Measurements from ENCODE around the gene ATAD3B.
"Not testable (repeated sequence)": the region's sequence is repeated elsewhere in the genome, so short reads cannot be mapped to it uniquely, and the experiment has no call there.

ATAD3B gene

DNA sequence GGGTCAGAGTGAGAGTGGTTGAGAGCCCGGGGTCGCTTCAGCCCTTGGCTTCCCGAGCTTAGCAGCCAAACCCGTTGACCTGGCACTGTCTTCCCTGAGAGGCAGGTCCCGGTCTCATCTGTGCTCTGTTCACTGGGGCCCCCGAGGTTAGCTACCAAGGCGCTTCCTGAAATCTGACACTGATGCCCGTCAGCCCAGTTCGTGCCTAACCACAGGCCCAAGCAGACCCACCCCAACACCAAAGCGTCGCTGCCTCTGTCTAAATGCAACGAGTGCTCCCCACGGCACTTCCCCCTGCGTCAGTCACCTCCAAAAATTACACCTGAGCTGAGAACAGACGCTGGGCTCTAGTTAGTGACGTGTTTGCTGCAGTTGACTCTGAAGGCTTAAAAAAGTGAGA is 42.8 kb downstream of the ATAD3B start:
- not testable (repeated sequence) for DNase-seq

DNA sequence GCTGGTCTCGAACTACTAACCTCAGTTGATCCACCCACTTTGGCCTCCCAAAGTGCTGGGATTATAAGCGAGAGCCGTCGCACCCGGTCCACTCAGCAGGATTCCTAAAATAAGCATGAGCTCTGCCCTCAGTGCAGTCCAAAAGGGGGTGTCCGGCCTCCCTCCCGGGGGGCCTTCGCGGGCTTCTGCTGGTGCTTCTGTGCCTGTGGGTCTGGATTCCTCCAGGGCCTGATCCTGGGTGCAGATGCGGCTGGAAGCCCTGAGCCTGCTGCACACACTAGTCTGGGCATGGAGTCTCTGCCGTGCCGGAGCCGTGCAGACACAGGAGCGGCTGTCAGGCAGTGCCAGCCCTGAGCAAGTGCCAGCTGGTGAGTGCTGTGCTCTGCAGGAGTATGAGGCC is 45.4 kb downstream of the ATAD3B start:
- DNase-seq, result not testable (repeated sequence)

DNA sequence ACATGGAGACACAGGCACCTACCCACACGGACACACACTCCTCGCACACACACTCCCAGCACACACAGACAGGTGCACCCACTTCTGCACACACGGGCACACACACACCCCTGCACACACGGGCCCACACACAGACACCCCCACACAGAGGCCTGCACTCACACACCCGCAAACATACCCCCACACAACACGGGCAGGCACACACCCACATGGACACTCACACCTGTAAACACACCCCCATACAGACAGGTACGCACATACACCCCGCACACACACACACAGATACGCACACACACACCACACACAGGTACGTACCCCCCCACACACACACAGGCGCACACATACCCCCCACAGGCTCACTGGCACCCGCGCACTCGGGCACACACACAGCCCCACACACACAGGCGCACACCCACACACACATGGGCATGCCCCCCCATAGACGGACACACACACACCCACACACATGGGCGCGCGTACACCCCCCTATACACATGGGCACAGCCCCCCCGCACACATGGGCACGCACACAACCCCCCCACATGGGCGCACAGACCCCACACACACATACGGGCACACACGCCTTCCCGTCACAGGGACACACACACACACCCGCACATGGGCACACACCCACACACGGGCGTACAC is 46.5 kb downstream of the ATAD3B start:
- no peak for DNase-seq

DNA sequence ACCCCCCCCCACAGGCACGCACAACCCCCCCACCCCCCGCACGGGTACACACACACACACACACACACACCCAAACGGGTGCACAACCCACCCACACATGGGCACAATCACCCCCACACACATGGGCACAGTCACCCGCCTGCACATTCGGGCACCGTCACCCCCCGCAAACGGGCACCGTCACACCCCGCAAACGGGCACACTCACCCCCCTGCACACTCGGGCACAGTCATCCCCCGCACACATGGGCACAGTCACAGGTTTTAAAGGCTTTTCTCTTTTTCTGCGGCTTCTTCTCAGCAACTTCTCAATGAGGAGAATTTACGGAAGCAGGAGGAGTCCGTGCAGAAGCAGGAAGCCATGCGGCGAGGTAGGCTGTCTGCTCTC is 47.0 kb downstream of the ATAD3B start:
- not testable (repeated sequence) for DNase-seq

DNA sequence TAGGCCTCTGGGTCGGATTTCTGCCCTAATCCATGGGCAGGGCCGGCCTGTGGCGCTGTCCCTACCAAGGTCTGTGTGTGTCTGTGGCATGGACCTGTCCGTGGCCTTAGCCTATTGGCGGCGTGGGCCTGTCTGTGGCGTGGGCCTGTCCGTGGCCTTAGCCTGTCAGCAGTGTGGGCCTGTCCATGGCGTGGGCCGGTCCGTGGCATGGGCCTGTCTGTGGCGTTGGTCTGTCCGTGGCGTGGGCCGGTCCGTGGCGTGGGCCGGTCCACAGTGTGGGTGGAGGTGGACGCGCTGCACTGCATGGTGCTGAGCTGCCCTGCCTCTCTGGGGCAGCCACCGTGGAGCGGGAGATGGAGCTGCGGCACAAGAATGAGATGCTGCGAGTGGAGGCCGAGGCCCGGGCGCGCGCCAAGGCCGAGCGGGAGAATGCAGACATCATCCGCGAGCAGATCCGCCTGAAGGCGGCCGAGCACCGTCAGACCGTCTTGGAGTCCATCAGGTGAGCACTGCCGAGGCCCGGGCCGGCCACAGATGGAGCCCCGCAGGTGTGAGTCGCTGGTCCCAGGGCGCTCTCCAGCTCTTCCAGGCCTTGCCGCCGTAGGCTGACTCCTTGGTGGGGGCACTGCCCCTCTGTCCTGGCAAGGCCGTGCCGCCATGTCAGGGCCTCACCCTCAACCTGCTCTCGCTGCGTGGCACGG is 48.4 kb downstream of the ATAD3B start:
- not testable (repeated sequence) for DNase-seq

DNA sequence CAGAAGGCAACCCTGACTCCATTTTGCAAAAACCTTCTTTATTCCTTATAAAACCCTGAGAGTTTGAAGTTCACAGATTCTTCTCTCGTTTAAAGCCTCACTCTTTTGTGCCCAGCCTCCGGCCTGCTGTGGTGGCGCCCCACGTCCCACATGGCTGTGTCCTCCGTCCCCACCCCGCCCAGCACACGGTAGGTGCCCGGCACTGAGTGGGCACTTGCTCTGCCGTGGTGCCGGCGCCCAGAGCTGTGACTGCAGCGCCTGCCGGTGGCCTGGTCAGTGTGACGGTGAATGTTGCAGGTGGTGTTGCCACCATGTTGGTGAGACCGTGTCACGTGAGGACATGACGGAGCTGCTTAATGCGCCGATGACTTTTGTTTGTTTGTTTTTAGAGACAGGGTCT is 49.8 kb downstream of the ATAD3B start:
- DNase-seq, result no peak

DNA sequence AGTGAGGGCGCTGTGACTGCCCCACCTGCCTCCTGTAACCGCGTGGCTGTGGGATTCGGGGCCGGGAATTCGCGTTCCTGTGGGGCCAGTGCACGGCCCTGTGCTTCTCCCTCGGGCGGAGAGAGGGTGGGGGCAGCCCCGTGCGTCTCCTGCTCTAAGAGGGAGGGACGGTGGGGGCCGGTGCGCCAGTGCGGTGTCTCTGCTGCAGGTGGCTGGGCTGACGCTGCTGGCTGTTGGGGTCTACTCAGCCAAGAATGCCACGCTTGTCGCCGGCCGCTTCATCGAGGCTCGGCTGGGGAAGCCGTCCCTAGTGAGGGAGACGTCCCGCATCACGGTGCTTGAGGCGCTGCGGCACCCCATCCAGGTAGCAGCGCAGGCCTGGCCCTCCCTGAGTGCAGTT is 51.0 kb downstream of the ATAD3B start:
- DNase-seq, result not testable (repeated sequence)

DNA sequence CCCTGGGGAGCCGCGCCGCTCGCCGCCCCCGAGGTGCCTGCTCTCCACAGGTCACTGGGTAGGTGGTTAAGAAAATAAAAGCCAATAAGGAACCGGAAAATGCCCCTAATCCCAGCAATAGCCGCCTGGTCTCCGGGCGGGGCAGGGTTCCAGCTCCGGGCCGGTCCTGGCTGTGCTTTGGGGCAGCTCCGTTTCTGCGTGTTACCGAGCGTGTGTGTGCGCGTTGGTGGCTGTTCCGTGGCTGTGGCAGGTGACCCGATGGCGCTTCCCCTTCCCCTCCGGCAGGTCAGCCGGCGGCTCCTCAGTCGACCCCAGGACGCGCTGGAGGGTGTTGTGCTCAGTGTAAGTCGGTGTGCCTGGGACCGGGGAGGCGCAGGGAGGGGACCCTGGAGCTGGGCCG is 51.7 kb downstream of the ATAD3B start:
- DNase-seq, result not testable (repeated sequence)

DNA sequence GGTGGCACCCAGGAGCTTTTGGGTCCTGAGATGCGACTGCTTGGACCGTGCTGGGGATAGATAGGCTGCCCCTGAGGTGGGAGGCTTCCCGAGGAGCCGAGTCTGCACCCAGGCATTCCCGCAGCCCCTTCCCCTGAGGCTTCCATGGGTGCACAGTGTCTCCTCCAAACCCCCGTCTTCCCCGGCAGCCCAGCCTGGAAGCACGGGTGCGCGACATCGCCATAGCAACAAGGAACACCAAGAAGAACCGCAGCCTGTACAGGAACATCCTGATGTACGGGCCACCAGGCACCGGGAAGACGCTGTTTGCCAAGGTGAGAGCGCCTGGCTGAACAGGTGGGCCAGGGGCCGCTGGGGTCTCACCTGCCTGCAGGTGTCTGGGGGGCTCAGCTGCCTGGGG is 52.1 kb downstream of the ATAD3B start:
- DNase-seq, result not testable (repeated sequence)

DNA sequence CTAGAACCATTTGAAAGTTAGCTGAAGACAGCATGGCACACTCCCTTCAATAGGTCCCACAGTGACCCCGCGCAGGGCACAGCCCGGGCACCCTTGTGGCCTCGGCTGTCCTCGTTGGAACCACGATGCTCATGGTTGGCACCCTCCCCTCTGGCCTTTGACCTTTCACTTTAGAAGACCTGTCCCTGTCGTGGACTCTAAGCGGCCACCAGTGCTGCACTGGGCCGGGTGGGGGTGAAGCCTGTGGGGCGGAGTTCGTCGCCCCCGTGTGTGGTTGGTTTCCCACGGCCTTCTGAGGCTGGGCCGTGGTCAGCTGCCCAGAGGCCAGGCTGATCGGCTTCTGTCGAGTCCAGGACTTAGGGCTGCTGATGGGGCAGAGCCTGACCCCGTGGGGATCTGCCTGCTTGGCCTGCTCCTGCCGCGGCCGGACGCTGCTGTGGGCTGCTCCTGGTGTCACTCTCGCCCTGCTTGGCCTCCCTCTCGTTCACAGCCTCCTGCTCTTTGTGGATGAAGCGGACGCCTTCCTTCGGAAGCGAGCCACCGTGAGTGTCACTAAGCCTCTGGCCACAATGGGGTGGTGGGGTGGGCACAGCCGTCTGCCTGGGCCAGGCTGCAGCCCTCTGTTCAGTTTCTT is 53.3 kb downstream of the ATAD3B start:
- not testable (repeated sequence) for DNase-seq

DNA sequence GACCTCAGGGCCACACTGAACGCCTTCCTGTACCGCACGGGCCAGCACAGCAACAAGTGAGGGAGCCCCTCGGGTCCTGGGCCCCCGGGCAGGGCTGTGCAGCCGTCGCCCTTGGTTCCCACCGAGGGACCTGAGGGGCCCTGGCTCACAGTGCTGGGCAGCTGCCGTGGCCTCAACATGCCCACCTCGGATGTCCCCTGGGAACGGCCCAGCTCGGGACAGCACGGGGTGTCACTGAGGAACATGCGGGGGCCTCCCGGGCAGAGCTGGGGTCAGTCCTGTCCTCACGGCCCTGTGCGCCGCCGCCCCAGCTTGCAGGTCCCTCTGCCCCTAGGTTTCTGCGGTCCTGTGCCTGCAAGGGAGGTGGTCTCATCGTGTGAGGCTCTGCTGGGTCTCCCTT is 54.9 kb downstream of the ATAD3B start:
- DNase-seq, result not testable (repeated sequence)

DNA sequence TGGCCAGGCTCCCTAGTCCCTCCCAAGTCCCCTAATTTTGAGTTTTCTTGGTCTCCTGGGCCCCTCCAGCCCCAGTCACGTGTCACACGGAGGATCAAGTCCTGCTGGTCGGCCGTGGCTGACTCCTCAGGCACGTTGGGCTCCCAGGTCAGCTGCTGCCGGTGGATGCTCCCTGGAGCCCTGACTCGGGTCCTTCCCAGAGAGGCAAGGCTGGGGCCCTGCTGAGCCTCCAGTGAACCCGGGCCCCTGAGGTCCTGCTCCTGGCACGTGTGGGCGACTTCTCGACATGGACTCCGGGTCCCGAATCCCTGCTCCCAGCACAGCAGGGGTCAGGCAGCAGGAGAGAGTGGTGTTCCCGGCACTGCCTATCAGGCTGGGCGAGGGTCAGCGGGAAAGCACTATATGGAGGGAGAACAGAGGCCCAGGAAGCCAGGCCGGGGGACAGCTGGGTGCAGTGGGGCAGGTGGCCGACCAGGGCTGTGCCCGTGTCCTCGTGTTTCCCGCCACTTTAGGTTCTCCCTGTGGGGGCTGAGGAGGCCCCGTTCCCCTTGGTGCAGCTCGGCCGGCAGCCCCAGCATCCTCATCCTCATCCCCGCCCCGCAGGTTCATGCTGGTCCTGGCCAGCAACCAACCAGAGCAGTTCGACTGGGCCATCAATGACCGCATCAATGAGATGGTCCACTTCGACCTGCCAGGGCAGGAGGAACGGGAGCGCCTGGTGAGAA is 55.7 kb downstream of the ATAD3B start:
- no peak for DNase-seq

DNA sequence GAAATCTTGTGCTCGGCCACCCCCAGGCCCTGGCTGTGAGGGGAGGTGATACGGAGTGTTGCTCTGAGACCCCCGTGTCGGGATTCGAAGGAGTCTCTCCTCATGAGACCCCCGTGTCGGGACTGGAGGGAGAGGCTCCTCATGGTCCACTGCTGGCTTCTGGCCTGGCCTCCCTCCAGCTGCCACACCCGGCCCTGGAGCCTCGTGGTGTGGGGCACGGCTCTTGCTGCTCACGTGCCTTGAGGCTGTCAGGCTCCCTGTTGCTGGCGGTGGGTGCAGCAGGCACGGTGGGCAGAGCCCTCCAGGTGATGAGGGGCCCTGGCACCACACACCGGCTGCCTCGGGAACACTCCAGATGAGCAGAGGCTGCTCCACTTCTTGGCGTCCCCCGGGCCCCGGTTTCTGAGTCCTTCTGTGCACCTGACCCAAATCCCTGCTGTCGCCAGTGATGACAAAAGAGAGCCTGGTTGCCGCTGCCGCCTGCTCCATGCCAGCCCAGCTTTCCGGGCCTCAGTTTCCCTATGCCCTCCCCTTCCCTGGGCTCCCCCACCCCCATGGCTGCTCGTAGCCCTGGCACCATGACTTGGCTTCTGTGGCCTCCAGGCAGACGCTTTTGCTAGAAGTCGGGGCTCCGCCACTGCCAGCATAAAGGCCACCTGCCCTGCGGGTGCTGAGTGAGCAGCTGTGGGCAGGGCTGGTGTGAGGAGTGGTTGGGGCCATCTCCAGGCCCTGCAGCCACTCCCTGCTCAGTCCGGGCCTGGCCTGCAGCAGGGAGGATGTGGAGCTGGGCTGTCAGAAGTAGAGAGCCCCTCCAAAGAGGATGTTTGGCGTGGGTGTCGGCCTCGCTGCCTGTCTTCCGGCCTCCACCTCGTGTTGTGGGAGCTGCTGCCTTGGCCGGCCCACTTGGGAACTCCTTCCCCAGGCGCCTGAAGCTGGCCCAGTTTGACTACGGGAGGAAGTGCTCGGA is 57.0 kb downstream of the ATAD3B start:
- no peak for DNase-seq

DNA sequence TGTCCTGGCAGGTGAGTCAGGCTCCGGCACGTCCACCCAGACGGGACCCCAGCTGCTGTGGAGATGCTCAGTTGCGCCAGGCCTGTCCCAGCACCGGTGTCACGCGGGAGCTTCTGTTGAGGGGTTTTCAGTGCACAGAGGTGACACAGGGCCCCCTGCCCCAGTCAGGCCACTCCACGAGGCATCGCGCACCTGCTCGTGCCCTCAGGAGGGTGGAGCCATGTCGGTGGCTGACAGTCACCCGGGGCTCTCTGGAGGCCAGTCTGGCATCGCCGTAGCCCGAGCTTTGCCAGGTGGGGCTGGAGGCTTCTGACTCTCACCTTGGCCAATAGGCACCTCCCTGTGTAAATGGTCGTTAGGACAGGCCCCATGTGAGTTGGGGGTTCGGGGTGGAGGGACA is 57.8 kb downstream of the ATAD3B start:
- DNase-seq, result no peak

DNA sequence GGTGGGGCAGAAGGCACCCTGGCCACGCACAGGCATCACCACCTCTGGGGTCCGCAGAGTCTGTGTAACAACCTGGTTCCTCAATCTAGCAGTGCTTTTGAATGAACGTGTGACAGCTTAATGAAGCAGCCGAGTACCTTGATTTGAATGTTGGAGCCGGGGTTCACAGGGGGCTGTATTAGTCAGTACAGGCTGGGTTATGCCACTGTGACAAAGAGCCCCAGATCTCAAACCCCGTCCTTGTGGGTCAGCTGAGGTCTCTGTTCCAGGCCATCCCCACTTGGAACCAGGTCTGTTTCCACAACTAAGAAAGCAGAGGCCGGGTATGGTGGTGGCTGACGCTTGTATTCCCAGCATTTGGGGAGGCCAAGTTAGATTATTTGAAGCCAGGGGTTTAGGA is 58.4 kb downstream of the ATAD3B start:
- DNase-seq, result no peak

DNA sequence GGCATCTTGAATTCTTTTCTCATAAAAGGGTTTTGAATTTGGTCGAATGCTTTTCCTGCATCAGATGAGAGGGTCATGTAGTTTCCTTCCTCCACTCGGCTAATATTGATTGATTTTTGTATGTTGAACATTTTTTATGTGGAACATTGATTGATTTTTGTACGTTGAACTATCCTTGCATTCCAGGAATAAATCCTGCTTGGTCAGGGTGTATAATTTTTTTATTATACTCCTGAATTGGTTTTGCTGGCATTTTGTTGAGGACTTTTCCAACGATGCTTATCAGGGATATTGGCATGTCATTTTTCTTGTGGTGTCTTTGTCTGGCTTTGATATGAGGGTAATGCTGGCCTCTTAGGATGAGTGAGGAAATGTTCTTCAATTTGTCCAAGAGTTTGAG is 60.4 kb downstream of the ATAD3B start:
- no peak for DNase-seq

DNA sequence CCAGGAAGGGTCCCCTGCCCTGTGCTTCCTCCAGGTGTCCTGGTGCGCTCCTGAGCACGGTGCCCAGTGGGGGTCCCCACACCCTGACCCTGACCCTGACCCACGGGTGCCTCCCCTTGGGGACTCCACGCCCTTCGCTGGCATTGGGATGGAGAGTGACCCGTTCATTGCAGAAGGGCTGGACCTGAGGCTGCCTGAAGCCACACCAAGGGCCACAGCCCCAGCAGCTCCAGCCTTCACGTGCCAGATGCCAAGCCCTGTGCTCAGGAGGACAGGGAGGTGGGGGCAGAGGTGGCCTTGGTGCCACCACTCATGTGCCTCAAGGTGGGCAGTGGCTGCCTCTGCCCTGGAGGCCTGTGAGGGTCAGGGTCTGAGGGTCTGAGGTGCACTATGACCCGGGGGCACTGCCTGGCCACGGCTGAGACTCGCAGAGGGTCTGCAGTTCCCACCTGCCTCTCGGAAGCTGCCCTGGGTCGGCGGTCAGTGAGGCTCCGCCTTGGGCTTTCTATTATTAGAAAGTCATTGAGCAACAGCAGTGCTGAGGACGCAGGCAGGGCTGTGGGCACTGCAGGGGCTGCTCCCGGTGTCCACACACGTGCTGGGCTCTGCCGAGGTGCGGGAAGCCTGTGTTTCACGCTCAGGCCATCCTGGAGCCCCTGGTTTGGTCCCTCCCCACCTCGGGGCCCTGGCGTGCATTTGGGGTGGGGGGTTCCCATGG is 61.8 kb downstream of the ATAD3B start:
- not testable (repeated sequence) for DNase-seq

DNA sequence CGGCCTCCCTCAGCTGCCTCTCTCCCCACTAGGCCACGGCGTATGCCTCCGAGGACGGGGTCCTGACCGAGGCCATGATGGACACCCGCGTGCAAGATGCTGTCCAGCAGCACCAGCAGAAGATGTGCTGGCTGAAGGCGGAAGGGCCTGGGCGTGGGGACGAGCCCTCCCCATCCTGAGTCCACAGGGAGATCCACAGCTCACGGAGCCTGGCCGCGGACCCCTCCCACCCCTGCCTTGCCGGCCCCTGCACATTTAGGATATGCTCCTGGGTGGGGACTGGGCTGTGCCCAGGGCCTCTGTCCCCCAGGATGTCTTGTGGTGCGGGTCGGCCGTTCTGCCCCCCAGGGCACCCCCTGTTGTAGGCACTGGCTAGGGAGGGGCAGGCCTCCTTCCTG is 62.3 kb downstream of the ATAD3B start:
- DNase-seq, result not testable (repeated sequence)

DNA sequence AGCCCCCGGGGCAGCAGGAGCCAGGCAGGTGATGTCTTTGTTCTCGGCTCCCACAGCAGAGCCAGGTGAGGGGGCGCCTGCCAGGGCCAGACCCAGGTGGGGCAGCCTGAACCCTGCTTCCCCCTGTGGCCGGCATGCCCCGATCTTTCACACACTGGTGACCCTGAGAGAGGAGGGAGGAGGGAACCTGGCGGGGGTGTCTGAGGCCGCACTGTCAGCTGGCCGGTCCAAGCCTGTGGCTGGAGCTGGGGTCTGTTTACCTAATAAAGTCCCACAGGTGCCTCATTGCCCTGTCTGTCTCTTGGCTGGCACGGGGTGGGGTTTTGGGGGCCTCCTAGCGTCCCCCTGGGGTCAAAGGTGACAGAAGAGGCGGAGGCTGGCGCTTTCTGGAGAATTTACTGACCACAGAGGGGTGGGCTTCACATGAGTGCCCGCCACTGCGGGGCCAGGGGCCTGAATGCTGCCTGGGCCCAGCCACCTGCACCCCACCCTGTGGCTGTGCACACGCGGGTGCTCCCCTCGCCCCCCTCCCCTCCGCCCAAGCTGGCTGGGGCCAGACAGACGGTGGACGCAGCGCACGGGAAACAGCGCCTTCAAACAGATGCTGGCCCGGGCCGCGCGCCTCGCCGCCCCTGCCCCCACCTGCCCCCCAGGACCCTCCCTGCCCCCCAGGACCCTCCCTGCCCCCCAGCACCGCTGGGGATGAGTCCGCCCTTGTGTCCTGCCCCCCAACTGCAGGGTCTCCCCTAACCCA is 63.0 kb downstream of the ATAD3B start:
- DNase-seq, result no peak

DNA sequence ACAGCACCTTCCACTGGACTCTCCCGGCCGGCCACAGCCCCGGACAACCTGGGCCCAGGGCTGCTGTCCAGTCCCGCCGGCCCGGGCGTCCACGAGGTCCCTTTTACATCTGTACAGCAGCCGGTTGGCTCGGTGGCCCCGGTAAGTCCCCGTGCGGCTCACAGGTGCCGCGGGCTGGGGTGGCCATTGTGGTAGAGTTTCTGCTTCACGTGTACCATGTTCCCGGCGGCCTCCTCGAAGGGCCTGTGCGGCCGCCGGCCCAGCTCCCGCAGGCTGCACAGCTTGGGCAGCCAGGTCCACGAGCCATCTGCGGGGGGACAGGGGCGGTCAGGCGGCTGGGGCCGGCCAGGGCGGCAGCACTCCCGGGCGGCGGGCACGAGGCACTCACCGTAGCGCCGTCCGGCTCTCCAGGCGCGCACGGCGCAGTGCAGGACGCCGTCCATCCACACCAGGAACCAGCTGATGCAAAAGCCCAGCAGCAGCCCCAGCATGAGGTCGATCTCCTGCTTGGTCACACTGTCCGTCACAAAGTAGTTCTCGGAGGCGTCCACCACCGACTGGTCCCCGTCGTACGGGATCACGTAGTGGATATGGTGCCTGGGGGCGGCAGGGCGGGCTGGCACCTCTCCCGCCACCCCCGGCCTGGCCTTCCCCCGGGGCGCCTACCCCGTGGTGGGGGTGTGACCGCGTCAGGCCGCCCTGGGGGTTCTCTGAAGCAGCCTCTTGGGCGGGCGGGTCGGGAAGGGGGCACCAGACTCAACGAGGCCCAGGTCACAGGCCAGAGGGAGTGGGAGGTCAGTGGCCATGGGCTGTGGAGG is 63.8 kb downstream of the ATAD3B start:
- DNase-seq, result no peak
